GM21717 (cell line): ENCODE measurements around the gene AEBP1.

ENCODE experiments used
- ATAC-seq: cut with Tn5 transposase; IDR thresholded peaks from one replicate; pipeline ENCODE4 v1.9.1; 2021; ENCODE audit warnings: mild to moderate bottlenecking, moderate library complexity; ENCODE audit not compliant: unreplicated experiment

Gene AEBP1

GRCh38 chr7:44140341-44140740 is 36.2 kb downstream of the AEBP1 start:
- no peak for ATAC-seq

DNA sequence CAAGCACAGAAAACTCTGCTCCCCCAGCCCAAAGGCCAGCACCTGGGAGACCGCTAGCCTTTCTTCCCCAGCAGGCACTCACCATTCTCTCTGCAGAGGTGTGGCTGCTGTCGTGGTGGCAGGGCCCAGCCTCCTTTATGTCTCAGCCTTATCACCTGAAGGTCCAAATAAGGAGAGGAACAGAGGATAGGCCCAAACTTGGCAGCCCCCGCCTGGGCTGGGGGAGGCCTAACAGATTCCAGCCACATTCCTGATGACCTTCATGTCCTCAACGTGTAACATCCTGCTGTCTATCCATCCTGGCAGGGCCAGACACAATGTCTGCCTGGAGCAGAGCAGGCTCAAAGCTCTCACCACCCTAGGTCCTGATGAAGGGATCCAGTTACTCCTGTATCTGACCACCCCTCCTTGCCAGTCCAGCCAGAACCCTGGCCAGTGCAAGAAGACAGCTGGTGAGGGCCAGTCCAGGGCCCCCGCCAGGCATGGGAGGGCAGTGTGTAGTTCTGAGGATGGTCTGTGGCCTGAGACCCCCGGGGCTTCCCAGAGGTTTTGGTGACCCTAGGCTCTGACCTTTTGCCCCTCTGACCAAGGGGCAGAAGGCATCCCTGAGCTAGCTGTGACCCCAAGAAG is 37.2 kb downstream of the AEBP1 start, which contains the start of gene MYL7:
MYL7 (minus strand) TSS at position 112 of the 630 bp plus-strand sequence; CDS start at position 85, 27 bp downstream.
- ATAC-seq: no peak

DNA sequence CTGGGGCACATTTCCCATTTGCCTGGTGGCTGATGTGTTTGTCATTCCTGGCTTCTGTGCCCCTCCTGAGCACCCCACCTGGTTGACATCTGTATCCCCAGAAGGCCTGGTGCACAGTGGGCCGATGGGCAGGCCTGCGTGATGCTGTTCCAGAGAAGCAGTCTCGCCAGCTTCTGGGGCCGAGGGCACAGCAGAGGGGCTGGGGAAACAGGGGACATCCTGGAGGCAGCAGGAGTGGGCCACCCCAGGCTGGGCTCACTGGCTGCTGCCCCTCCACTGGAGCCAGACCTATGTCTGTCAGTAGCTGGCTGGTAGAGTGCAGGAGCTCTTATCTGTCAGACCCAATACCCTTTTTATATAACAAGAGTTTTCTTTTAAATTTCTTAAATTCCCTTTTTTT is 37.9 kb downstream of the AEBP1 start:
- ATAC-seq: no peak

GRCh38 chr7:44143646-44144250 is 39.6 kb downstream of the AEBP1 start:
- ATAC-seq: no peak

DNA sequence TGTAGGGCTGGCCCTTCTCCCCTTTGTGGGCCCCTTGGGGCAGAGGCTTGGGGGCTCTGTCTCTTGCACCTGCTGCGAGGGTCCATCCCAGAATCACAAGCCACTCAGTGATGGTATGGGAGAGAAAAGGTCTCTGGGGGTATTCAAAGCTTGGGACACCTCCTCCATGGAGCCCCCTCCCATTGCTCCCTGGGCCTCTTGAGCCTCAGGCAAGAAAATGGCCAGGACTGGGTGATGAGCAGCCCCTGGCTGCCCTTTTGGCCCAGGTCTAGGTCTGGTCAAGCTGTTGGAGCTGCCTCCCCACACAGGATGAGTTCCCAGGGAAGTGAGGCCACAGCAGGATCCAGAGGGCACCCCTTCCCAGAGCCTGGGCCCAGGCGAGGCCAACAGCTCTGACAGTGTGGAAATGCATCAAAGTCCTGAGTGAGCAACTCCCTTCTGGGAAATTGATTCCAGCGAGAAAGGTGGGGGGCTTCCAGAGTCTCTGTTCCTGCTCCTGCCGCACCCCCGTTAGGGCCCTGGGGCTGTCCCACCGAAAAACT is 40.4 kb downstream of the AEBP1 start:
- no peak for ATAC-seq

- ATAC-seq: no peak
Observed at GRCh38 chr7:44144968-44145478, 40.9 kb downstream of the AEBP1 start.

DNA sequence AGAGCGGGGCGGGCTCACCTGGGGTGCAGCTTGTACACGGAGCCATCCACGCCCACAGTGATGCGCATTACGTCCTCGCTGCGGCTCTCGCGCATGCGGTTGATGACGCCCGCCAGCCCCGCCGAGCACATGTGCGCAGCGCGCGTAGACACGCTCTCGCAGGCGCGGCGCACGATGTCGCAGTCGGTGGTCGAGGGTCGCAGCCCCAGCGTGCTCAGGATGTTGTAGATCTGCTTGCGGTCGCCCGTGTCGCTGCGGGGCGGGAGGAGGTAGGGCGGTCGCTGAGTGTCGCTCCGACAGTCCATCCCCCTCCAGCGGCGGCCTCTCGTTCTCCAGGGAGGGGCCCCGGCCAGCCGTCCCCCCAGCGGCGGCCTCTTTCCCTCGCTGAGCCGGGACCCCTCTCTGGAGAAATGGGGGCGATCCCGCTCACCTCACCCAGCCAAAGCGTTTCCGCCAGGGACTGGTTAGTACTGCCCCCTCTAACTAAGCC is 41.4 kb downstream of the AEBP1 start:
- ATAC-seq: no peak

DNA sequence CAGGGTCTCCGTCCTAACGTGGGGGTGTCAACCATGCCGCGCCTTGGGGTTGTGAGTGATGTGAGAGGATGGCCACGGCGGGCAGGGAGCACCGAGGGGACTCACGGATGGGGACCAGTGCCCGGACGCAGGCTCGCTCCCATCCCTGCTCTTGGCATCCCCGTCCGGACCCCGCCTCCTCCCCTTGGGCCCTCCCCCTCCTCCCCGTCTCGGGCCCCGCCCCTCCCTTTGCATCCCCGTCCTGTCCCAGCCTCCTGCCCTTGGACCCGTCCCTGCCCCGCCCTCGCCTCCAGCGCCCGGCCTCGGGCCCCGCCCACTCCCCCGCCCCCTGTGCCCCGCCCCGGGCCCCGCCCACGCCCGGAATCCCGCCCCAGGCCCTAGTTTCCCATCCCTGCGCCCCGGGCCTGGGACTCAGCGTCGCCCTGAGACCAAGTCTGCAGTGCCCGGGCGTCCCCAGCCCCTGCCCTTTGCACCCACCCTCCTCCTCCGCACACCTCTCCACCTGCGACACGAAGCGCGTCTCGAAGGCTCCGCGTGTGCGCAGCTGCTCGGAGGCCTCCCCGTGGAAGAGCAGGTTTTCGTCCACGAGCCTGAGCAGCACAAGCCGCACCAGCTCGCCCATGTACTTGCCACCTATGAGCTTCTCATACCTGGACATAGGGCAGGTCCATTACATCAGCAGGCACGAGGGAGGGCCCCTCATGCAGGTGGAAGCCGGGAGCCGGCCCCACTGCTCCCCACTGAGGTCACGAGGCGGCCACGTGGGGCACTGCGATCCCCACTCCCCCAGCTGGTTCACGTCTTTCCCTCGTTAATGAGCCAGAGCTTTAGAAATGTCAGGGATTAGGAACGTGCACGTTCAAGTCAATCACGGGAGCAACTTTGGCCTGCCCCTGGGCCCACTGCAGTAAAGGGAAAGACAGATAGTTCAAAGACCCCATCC is 42.1 kb downstream of the AEBP1 start:
- no peak for ATAC-seq

DNA sequence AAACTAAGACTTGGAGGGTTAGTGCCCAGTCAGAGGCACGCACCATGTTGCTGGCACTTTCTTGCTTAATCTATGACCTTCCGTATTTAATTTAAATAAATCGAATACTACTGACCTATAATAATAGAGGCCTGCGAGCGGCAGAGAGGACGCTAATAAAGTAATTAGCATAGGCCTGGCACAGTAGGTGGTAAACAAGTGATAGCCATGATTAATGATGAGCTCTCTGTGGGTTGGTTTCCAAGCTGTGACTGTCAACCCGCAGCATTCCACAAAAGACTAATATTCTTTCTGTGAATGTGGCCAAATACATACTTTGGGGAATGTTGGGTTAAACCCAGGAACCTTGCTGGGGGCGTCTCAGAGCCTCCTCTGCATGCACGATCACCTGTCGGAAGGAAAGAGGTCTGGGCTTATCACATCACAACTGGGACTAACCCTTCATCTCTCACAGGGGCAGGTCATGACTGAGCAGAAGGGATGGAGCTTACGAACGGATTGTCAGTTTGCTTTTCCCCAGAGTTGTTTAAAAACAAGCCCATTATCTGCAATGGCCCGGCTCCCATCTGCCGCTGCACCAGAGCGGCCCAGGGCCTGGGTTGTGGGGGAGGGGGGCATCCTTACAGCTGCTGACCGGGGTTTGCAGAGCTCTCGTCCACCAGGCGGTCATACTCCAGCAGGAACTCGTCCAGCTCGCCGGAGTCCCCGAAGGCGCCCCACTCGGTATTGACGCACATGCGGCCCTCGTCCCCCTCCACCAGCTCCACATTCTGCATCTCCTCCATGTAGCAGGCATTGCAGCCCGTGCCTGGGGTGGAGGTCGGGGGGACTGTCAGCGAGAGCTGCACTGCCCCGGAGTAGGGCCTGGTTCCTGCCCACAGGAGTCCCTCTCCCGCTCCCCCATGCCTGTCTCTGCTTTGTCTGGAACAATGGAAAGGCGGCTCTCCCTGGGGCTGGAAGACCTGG is 43.2 kb downstream of the AEBP1 start:
- ATAC-seq: no peak

DNA sequence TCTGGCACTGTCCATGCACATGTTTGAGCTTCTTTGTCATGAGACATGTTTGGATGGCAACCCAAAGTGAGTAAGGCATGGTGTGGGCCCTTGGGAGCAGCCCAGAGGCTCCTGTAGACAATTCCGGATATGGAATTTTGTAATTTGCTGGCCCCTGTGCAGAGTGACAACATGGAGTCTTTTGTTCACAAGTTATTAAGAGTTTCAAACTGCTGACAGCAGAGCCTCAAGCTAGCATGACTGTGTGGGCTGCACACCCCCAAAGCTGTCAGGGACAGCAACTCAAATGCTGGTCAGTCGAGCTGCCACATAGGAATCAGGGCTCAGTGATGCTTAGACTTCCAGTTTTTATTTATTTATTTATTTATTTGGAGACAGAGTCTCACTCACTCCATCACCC is 44.0 kb downstream of the AEBP1 start:
- no peak for ATAC-seq

GRCh38 chr7:44148961-44149536 is 44.9 kb downstream of the AEBP1 start:
- ATAC-seq: no peak

- ATAC-seq: no peak
Observed at GRCh38 chr7:44149571-44150465, 45.7 kb downstream of the AEBP1 start.

DNA sequence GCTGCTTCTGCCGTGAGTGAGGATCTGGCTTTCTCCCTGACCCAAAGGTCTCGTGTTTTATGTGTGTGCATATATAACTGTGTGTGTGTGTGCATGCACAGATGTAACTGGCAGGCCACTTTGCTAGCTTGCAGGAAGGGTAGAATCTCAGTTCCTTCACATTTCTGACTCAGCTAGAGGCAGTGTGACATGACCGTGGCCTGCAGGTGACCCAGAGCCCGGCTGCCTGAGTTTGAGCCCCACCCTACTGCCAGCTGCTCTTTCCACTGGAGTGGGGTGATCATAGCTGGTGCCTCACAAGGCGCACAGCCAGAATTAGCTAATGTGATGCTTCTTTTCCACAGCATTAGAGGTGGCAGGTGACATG is 46.3 kb downstream of the AEBP1 start:
- ATAC-seq: no peak

DNA sequence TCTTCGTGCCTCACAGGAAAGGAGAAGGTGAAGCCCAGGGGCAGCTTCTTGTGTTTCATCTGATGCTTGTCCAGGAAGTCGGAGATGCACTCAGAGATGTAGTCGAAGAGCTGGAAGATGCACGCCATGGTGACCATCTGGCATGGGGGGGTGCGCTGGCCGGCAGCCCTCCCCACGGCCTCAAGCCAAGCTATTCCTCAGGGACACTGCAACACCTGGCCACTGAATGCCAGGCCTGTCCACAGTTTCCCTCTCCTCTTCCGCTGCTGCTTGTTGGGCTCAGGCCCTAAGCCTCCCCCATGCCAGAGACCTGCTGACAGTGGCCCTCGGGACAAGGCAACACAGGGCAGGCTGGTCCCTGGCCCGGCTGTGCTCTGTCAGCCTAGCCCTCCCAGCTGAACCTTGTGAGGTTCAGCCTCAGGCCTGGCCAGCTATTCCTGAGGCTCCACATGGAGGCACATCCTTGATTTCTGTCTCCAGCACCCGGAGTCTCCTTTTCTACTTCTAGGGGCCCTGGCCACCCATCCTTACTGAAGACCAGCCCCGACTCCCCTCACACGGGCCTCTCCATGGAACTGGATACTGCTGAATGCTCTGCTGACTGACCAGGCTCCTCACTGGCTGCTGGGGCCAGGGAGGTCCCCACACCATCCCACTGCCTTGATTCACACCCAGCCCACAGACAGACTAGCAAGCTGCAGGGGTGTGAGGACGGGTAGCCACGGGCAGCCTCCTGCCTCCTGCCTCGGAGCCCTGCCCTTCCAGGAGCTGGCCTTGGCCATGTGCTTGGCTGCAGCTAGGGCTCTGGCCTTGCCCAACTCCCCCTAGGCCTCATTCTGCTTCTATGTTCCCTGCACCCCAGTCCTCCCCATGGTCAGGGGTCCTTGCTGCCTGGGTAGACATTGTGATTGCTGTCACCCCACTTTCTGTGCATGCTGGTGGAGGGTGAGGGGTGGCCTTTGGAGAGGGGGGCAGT is 47.1 kb downstream of the AEBP1 start:
- no peak for ATAC-seq

DNA sequence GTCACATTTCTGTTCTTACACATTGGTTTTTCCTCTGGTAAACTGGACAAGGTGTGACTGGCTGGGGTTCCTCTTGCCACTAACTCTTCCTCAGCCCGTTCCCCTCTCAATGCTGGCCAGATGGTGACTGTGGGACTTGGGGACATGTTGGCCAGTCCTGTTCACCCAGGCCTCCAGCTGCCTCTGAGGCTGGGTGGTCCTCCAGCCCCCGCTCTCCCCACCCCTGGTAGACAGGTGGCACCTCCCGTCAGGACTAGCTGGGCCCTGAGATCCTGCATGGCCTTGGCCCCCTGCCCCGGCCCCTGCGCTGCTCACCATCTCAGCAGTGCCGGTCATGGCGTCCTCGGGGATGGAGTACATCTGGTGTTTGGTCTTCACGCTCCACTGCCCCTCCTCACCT is 47.8 kb downstream of the AEBP1 start:
- no peak for ATAC-seq

- ATAC-seq: no peak
Observed at GRCh38 chr7:44152971-44153947, 49.1 kb downstream of the AEBP1 start.
